Kidney epithelial cell (primary cell): ENCODE results near the gene MYL10. TPM values are rescaled to one million over a fixed set of nuclear protein-coding genes. Genes with fewer than 3 reads are reported as not detected.
"Not testable (repeated sequence)": the region's sequence is repeated elsewhere in the genome, so short reads cannot be mapped to it uniquely, and the experiment has no call there.

Source experiments
- DNase-seq: peaks from one replicate; pipeline ENCODE4 v3.0.0-alpha.2; 2010; ENCODE audit warnings: low read depth
- H3K27me3 ChIP-seq: 2 replicates; pipeline ENCODE4 v1.6.0; 2011; ENCODE audit warnings: low read length; ENCODE audit not compliant: control insufficient read depth, insufficient read depth
- H3K36me3 ChIP-seq: 2 replicates; pipeline ENCODE4 v1.5.1; 2011; ENCODE audit warnings: low read length; ENCODE audit not compliant: control insufficient read depth, insufficient read depth
- H3K4me3 ChIP-seq: 2 replicates; pipeline ENCODE4 v1.5.1; 2011; ENCODE audit warnings: low read depth, mild to moderate bottlenecking, control low read depth, low read length
- CTCF ChIP-seq: IDR thresholded peaks from 2 replicates; pipeline ENCODE4 v1.5.1; 2011; ENCODE audit warnings: mild to moderate bottlenecking, moderate library complexity, low read length, control low read depth, inconsistent platforms; ENCODE audit not compliant: insufficient read depth, poor library complexity, severe bottlenecking
- total RNA-seq: library from RNA; depleted of rRNA; stranded (reverse); fragments of >200 nt; gene quantifications from 2 replicates; pipeline ENCODE4 v1.2.3, GENCODE V29; 2015

MYL10 gene
- total RNA-seq, 1 donor from 2014 or later = not detected

- H3K4me3 ChIP-seq = no peak overlapping the region
- H3K36me3 ChIP-seq = no peaks in the 10 kb centered on the region
- no peak for TF ChIP-seq CTCF
- peaks cover 3% of the 10 kb centered on the region for H3K27me3 ChIP-seq
- DNase-seq = no peak
These were observed 34.7 kb upstream of the MYL10 start for GRCh38 chr7:101663747-101664146.

- TF ChIP-seq CTCF = no peak
- Histone ChIP-seq H3K4me3 (no peak overlapping the region), H3K36me3 (no peaks in the 10 kb centered on the region), H3K27me3 (no peaks in the 10 kb centered on the region)
- no peak for DNase-seq
These were observed 33.4 kb upstream of the MYL10 start for GRCh38 chr7:101662447-101662998.

GRCh38 chr7:101659706-101660105 lies 30.6 kb upstream of the MYL10 start:
- H3K36me3 ChIP-seq = no peaks in the 10 kb centered on the region
- TF ChIP-seq CTCF = no peak
- no peaks in the 10 kb centered on the region for H3K27me3 ChIP-seq
- no peak overlapping the region for H3K4me3 ChIP-seq
- DNase-seq = no peak

GRCh38 chr7:101657171-101657570 lies 28.1 kb upstream of the MYL10 start:
- Histone ChIP-seq H3K27me3 (peaks cover 2% of the 10 kb centered on the region), H3K4me3 (no peak overlapping the region), H3K36me3 (no peaks in the 10 kb centered on the region)
- no peak for TF ChIP-seq CTCF
- DNase-seq = no peak

- Histone ChIP-seq H3K27me3 (peaks cover 3% of the 10 kb centered on the region), H3K4me3 (no peak overlapping the region), H3K36me3 (no peaks in the 10 kb centered on the region)
- no peak for DNase-seq
- TF ChIP-seq CTCF = no peak
These were observed 22.0 kb upstream of the MYL10 start for GRCh38 chr7:101651112-101651511.

GRCh38 chr7:101650579-101651081 lies 21.5 kb upstream of the MYL10 start:
- DNase-seq = no peak
- no peaks in the 10 kb centered on the region for H3K36me3 ChIP-seq
- H3K4me3 ChIP-seq = no peak overlapping the region
- no peak for TF ChIP-seq CTCF
- peaks cover 3% of the 10 kb centered on the region for H3K27me3 ChIP-seq

- H3K4me3 ChIP-seq, DNase-seq, H3K36me3 ChIP-seq, H3K27me3 ChIP-seq: not testable (repeated sequence)
These were observed 18.8 kb upstream of the MYL10 start for GRCh38 chr7:101647876-101648275.
